ENCODE measurements around the gene KIAA0408.

Gene KIAA0408

GRCh38 chr6:127481111-127481510 lies 21.9 kb upstream of the KIAA0408 start:
- no peak for TF ChIP-seq CTCF (IDR thresholded peaks at IDR 0.05; ENCODE audit: low read depth, low read length, missing control alignments)
- in situ Hi-C loops (cut with HindIII; ENCODE audit: low sequenced_read_pairs): no loop called here
- no peak overlapping the region for H3K4me3 ChIP-seq (ENCODE audit: low read depth, low read length)
- DNase-seq (ENCODE audit: low read depth): no peak

- no peak for DNase-seq (ENCODE audit: low read depth)
- in situ Hi-C loops (cut with HindIII; ENCODE audit: low sequenced_read_pairs): no loop called here
- TF ChIP-seq CTCF (IDR thresholded peaks at IDR 0.05; ENCODE audit: low read depth, low read length, missing control alignments): no peak
- H3K4me3 ChIP-seq (ENCODE audit: low read depth, low read length): no peak overlapping the region
Measured at GRCh38 chr6:127477658-127478057, 18.5 kb upstream of the KIAA0408 start.

GRCh38 chr6:127475823-127476176 lies 16.6 kb upstream of the KIAA0408 start:
- no peak for DNase-seq (ENCODE audit: low read depth)
- TF ChIP-seq CTCF (IDR thresholded peaks at IDR 0.05; ENCODE audit: low read depth, low read length, missing control alignments): no peak
- in situ Hi-C loops (cut with HindIII; ENCODE audit: low sequenced_read_pairs): no loop called here
- H3K4me3 ChIP-seq (ENCODE audit: low read depth, low read length): no peak overlapping the region

- no peak for DNase-seq (ENCODE audit: low read depth)
- in situ Hi-C loops (cut with HindIII; ENCODE audit: low sequenced_read_pairs): no loop called here
- TF ChIP-seq CTCF (IDR thresholded peaks at IDR 0.05; ENCODE audit: low read depth, low read length, missing control alignments): no peak
- H3K4me3 ChIP-seq (ENCODE audit: low read depth, low read length): no peak overlapping the region
Measured at GRCh38 chr6:127475135-127475822, 16.1 kb upstream of the KIAA0408 start.

- no peak for TF ChIP-seq CTCF (IDR thresholded peaks at IDR 0.05; ENCODE audit: low read depth, low read length, missing control alignments)
- in situ Hi-C loops (cut with HindIII; ENCODE audit: low sequenced_read_pairs): no loop called here
- DNase-seq (ENCODE audit: low read depth): no peak
- H3K4me3 ChIP-seq (ENCODE audit: low read depth, low read length): no peak overlapping the region
Measured at GRCh38 chr6:127471379-127472255, 12.4 kb upstream of the KIAA0408 start.

GRCh38 chr6:127468936-127469335 lies 9.7 kb upstream of the KIAA0408 start:
- H3K4me3 ChIP-seq (ENCODE audit: low read depth, low read length): no peak overlapping the region
- TF ChIP-seq CTCF (IDR thresholded peaks at IDR 0.05; ENCODE audit: low read depth, low read length, missing control alignments): no peak
- DNase-seq (ENCODE audit: low read depth): no peak
- in situ Hi-C loops (cut with HindIII; ENCODE audit: low sequenced_read_pairs): no loop called here

Data from astrocyte of the cerebellum (primary cell).